HEK293T (cell line): ENCODE measurements around the gene MRPL17.

Experiments
- ELF4 ChIP-seq: fragments of 450-650 bp; IDR thresholded peaks from 2 replicates; pipeline ENCODE4 v1.6.1; 2017; ENCODE audit warnings: antibody characterized with exemption
- FOXK2 ChIP-seq: fragments of 450-650 bp; IDR thresholded peaks from 2 replicates; pipeline ENCODE4 v1.6.1; 2016; ENCODE audit warnings: mild to moderate bottlenecking
- FOXM1 ChIP-seq: fragments of 450-650 bp; IDR thresholded peaks from 2 replicates; pipeline ENCODE4 v1.6.1; 2017; ENCODE audit warnings: mild to moderate bottlenecking, borderline replicate concordance
- LEF1 ChIP-seq: fragments of 450-650 bp; IDR thresholded peaks from 2 replicates; pipeline ENCODE4 v1.6.1; 2017; ENCODE audit warnings: mild to moderate bottlenecking, borderline replicate concordance
- NFRKB ChIP-seq: fragments of 450-650 bp; IDR thresholded peaks from 2 replicates; pipeline ENCODE4 v1.6.1; 2016; ENCODE audit warnings: mild to moderate bottlenecking, moderate library complexity
- SUZ12 ChIP-seq: fragments of 450-650 bp; IDR thresholded peaks from 2 replicates; pipeline ENCODE4 v1.6.1; 2016; ENCODE audit warnings: mild to moderate bottlenecking
- ZNF384 ChIP-seq: fragments of 450-650 bp; IDR thresholded peaks from 2 replicates; pipeline ENCODE4 v1.6.1; 2016

- TF ChIP-seq SUZ12 (no peak), NFRKB (no peak), LEF1 (no peak), FOXM1 (no peak), ZNF384 (no peak), FOXK2 (no peak), ELF4 (no peak)
Observed at GRCh38 chr11:6652182-6652581, 31.0 kb downstream of the MRPL17 start.
